ENCODE results near the gene PPM1L.
A peak's percentile ranks its signal among the peaks of the same experiment; 100 is the strongest.

Gene PPM1L

DNA sequence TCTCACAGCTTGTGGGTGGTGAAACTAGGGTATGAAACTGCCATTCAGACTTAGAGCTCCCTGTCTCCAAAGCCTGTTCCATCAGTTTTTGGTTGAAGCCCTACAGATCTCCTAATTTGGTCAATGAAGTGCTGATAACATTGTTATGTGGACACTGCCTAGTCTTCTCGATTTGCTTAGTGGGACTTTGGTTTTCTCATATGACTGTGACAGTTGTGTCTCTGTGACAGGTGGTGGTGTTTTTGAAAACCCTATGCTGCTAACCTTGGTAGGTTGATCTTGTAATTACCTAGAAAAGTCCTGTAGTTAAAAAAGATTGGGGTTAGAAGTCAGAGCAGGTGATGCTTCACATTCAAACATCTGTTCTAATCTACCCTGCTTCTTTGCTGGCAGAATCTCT, 9.2 kb downstream of the PPM1L start:
- DNase-seq = no peak

DNA sequence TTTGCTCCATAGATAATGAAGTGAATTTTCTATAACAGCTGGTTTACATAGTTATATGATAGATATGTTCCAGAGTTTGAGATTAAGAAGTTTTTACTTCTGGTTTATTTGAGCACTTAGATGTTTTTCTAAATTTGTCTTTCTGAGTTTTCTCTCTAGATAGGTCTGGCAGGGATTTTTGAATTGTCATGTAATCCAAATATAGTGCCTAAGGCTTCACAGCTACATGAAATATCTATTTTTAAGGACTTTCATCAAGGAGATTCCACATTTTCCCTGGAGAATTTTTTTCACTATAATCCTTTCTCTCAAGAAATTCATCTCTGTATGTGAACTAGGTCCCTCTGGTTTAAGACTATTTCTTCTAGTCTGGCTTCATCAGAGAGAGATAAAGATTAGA, 12.0 kb downstream of the PPM1L start:
- DNase-seq = no peak

DNA sequence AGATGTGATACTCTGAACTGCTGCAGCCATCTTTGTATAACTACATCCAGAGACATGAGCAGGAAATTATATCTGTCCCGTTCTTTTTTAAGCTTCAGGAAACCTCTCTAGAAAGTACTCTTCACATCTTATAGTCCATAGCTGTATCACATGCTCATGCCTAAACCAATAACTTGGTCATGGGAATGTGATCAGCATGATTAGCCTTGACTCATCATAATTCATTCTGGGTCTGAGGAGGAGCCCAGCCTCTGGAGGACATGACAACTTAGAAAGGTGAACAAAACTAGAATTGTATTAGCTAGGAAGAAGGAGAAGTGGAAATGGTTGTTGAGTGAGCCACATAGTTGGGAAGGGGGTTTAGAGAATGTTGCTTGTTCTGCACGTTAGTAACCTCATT, 12.9 kb downstream of the PPM1L start:
- no peak for DNase-seq

DNA sequence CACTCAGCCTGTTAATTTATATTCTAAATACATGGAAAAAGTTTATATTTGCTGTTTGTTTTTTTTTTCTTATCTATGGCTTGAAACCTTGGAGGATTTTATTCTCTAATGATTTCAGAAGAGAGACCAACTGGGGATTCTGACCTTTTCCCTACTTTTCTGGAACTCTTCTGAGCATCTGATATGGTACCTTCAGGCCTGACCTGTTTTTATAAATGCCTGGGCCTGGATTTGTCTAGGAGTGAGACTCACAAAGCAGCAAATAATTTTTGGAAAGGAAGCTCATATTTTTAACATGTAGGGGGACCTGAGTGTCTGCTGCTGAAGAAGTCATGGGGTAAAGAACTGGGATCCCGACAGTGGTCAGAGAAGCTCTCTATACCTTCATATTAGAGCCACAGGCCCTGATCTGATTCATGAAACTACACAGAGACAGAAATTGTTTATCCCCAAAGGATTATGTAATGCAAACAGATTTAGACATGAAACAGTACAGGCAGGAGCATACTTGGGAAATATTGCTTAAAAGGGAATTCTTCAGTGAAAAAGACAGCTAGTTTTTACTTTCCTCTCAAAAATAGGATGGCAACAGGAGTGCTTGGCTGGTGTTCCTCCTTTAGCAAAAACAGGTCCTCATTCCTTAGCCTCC, 15.9 kb downstream of the PPM1L start:
- no peak for DNase-seq

DNA sequence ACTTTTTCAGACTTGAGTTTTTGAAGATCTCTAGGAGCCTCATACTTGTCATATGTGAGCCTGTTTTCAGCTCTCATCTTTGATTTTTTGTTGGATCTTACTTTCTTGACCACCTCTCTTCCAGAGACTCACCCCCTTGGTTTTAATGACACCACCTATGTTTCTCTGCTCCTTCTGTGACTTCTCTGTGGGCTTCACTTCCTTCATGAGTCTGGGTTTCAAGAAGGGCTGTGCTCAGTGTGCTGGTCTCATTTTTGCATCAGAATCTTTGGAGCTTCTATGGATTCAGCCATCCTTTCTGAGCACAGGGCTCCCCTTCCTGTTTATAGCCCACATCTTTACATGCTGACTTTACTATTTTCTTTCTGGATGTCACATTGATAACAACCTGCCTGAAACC, 17.7 kb downstream of the PPM1L start:
- DNase-seq = no peak

DNA sequence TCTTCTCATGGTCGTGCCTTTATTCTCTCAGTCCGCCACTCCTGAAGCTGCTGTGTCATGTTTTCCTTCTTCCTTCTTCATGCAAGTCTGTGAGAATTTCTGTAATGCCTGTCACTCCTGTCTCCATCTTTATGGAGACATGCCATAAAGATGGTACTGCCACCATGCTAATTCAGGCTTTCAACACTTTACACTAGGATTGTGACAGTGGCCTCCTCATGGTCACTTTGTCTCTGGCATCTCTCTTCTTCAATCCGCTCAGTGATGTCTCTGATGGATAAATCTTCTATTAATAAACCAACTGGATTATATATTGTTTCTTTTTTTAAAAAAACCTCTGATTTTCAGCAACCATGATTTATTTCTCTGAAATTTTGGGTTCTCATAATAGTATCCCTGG, 18.1 kb downstream of the PPM1L start:
- DNase-seq = no peak

DNA sequence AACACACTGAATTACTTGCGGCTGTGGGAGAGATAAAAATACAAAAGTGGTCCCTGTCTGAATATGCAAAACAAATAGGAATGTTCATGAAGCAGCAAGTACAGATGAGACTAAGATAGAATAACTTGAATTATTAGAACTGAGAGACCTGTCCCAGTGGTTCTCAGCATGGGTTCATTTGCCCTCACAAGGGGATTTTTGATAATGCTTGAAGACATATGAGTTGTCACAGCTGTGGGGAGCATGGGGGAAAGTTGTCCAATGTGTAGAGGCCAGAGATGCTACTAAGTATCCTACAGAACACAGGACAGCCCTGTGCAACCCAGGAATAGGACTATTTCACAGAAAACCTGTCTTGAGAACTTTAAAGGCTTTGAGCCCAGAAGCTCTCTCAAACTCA, 22.4 kb downstream of the PPM1L start:
- DNase-seq = no peak

DNA sequence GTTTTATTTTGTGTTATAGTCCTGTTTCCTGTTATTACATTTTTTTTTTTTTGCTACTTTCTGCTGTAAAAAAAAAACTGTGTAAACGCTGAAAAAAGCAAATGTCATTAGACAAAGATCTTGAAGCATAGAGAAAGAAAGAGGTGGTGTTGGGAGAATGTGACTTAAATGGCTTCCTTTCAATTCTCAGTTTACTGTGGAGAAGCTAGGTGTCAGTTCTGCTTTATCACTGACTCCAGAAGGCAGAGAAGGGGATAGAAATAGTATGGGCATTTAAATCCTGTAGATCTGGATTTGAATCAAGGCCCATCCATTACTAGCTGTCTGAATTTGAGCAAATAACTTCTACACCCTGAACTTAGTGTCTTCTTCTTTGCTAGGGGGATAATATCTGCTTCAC, 23.0 kb downstream of the PPM1L start:
- no peak for DNase-seq

DNA sequence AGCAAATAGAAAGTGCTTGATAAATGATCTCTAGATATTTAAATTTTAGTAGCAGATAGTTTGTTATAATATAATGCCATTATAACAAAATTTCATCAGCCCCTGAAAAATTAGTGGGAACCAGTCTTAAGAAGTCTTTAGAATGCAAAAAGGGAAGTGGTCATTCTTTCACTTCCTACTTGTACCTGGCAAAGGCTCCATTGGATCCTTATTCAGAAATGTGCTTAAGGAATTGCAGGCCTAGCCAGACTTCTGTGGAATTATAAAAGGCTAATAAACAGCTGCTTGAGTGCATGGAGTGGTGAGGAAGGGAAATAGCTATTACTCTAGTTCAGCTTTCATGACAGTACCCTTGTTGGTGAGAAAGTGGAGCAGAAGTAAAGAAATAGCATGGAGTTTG, 24.2 kb downstream of the PPM1L start:
- DNase-seq = no peak

DNA sequence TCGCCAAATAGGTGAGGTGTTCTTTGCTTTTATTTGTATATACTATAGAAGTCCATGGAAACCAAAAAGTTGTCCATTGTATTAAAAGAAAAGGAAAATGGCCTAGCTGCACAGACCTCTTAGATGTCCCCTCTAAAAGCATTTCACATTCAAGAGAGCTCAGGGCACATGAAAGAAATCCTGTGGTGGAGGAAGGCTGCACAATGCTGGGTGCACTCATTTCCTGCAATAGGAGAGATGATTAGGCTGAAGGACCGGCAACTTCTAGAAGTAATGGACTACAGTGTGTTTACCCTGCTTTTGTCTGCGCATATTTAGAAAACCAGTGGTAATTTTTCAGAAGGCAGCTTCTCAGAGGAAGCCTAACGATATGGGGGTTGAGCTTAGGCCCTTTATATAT, 25.4 kb downstream of the PPM1L start:
- no peak for DNase-seq

DNA sequence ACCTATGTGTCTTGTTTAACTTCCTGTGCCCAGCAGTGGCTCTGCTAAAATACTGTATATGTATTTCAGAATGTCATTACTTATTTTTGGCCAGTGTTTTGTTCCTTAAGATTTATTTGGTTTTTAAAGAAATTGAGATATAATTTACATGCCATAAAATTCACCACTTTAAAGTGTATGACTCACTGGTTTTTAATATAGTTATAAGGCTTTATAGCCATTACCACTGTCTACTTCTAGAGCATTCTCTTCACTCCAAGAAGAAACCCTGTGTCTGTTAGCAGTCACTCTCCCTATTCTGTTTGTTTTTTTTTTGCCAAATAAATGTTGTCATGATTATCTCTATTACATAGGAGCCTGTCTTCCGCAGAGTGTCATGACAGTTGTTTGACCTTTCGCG, 25.8 kb downstream of the PPM1L start:
- no peak for DNase-seq

DNA sequence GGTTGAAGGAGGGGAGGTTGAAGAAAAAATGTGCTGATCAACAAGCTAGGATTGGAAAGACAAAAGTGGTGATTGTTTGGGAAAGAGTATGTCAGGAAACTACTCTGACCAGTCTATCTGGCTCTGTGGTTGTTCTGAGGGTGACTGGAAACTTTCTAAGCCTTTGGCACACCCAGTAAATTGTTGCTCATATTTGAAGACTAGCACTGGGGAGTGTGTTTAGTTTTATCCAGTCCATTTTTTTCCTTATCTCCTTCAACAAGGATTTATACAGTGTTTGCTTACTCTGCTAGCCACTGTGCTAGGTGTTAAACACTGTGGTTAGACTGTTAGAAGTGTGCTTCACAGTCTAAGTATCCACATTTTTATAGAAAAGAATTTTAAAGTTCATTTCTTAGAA, 28.8 kb downstream of the PPM1L start:
- DNase-seq = no peak

DNA sequence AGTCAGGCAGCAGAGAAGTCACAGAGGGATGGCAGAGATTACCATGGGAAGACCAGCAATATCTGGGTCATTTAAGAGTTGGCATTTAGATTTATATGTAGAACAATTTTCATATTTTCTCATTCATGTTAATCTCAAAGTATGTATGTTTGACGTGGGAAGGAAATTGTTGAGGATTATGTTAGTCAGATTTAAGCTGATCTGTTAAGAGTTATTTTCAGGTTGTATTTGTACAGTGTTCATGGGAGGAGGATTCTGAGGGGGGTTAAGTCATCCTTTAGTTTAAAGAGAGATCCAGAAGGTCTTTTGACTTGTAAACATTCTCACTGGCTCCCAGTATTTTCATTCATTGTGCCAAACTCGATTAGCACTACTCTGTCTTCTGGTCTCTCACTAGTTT, 34.7 kb downstream of the PPM1L start:
- DNase-seq = no peak

DNA sequence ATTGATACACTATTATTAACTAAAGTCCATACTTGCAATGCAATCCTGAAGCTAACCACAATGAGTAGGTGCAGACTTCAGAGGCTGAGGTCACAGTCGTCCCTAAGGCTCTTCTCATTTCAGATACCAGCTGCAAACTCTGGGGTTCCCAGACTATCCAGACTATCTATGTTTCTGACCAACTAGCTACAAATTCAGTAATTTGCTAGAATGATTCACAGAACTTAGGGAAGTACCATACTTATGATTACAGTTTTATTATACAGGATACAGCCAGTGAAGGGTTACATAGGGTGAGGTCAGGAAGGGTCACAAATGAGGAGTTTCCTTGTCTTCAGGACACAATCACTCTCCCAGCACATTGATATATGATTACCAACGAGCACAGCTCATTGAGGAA, 36.5 kb downstream of the PPM1L start:
- no peak for DNase-seq

DNA sequence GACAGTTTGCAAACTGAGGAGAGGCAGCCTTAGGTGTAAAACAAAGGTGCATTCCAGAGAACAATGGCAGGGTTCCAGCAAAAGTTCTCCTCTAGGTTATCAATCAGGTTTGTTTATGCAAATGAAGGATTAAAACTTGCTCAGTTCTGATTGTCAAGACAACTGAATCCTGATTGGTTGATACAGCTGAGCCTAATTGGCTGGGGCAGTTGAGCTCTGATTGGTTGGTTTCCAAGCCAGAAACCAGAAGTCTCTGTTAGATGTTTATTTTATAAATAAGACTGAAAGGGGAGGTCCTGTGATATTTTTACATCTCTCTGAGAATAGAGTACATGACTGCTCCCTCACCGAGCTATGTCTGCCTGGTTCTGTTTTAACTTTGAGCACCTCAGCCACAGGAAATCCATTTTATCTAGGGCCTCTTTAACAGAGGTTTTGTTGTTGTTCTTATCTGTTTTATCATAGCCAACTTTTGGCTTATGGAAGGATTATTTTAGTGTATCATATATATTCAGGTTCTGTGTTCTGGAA, 37.8 kb downstream of the PPM1L start:
- DNase-seq = no peak

DNA sequence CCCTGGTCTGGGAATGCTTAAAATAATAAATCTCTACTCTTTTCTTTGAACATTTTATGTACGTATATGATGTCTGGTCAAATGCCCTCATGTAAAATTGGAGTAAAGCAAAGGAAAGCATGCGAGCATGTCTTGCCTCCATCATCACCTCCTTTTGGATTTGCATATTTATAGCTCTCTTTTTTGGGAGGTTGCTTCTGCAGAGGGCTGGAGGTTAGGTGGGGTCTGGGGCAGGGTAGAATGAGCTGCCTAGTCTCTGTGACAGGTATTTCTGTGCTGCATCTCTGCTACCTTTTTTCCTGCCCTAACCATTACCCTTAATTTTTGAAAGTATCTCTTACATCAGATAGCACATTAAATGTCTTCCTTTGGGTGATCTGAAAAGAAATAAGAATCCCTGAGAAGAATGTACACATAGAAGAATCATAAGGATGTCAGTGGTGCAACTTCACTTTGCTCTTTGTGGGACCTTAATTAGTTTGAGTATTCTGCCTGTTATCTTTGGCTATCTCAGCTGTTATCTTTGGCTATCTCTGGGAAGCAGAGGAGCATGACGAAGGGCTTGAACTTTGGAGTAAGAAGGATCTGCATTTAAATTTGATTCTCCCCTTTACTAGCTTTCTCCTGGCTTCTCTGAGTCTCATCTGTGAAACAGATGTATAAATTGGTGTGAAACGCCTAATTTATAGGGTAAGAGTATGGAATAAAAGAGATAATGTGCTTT, 40.2 kb downstream of the PPM1L start:
- no peak for DNase-seq

DNA sequence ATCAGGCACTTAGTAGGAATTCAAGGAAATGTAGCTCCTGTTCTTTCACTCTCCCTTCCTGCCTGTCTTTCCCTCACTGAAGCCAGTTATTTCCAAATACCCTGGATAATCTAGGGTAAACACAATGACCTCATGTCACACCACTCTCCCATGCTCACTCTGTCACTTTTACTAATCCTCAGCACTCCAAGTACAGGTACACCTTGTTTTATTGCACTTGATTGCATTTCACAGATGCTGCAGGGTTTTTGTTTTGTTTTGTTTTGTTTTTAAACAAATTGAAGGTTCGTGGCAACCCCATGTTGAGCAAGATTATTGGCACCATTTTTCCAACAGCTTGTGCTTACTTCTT, 40.8 kb downstream of the PPM1L start:
- no peak for DNase-seq

DNA sequence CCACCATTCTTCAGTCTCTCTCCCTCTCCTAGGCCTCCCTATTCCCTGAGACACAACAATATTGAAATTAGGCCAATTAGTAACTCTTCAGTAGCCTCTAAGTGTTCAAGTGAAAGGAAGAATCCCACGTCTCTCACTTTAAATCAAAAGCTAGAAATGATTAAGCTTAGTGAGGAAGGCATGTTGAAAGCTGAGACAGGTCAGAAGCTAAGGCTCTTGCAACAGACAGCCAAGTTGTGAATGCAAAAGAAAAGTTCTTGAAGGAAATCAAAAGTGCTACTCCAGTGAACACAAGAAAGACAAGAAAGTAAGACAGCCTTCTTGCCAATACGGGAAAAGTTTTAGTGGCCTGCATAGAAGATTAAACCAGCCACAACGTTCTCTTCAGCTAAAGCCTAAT, 41.3 kb downstream of the PPM1L start:
- no peak for DNase-seq

DNA sequence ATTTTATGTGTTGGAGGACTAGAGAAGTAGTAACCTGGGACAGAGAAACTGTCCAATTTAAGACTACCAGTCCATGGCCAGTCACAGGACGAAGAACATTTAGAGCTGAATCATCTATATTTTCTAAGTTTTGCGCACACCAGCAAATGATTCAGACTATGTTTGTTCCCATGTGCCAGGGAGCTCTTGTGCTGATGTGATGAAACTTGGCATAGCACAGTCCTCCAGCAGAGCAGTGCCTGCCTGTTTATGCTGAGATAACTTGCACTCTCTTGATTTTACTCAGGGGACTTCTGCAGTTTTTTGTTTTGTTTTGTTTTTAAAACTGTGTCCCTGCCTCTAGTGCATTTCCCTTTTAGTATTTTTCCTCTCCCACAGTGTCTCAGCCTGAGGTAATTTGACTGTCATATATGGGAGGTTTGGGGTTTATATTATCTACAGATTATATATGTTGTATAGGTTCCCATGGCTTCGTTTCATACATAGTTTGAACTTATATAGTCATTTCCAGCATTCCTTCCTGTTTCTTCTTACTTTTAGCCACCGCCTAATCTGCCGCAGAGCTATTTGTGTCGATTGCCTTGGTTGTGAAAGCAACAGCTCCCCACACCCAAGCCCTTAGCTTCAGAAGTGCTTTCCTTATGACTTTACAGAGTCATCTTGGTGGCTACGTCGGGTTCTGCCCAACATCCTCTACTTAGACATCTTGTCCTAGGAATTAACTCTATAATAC, 45.5 kb downstream of the PPM1L start:
- no peak for DNase-seq

DNA sequence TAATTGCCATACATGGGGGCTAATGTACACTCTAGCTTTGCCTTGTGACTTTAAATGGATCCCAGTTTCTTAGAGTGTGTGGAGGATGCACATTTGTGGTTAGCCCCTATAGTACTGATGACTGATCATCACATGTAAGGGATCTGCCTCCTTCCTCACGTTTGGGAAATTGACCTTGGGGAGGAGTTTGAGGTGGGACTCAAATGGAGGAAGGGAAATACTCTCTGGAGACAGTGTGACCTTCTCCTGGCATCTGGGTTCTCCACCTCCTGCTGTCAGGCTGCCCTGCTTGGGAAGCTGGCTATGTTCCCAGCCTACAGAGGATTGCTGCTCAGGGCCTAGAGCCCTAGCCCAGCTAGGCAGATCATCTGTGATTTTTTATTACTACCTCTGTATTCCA, 48.7 kb downstream of the PPM1L start:
- peak; percentile 11 to 32 for DNase-seq

DNA sequence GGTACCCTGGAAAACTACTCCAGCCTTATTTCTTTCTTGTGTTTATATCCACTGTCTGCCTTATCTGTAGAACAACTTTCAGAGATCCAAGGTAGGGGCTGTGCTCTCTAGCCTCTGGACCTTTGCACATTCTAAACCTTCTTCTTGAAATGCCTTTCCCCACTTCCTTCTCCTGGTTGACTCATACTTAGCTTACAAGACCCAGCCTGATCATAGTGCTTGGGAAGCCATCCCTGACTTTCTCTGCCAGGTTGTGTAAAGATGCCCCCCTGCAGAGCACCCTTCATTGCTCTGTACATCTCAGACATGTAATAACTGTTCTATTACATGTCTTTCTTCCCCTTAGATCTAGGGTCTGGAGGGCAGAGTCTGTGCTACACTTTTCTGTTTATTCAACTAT, 50.1 kb downstream of the PPM1L start:
- DNase-seq = no peak

DNA sequence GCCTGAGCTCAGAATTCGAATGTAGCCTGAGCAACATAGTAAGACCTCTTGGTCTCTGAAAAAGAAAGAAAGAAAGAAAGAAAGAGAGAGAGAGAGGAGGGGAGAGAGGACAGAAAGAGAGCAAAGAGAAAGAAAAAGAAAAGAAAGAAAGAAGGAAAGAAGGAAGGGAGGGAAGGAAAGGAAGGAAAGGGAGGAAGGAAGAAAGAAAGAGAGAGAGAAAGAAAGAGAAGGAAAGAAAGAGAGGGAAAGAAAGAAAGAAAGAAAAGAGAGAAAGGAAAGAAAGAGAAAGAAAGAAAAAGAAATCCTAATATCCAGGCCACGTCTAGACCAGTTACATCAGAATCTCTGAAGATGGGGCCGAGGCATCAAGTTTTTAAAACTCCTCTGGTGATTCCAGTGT, 50.7 kb downstream of the PPM1L start:
- no peak for DNase-seq

DNA sequence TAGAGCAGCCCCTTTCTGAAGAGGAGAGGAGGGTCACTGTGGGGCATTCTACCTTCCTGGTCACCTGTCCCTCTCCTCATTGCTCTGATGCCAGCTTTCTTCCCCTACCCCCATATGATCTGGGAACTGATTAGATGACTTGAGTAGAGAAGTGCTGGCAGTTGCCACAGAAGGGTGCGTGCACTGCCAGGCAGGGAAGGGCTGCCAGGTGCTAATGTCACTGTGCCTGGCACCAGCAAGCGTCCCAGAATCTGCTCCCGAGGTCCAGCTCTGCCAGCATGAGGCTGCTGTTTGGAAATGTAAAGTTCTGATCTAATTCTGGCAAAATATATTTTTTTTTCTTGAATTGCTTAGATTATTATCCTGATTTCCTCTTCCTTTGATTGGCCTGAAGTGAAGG, 52.8 kb downstream of the PPM1L start:
- DNase-seq = no peak

DNA sequence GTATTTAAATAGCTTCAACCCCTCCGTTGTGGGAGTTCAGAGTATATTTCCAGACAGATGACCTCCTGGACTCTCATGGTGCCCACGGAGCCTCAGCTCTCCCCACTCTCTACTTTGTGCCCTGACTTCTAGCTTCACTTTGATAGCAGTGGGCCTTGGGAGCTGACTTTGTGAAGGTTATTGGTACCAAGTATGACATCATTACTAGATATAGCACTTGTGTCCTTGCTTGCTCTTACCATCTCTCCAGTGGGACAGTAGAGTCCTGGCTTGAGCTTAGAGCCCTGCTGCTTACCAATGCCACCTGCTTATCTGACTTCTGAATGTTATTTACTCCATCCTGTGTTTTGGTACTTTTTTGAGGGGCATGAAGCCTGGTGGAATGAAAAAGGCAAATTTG, 53.4 kb downstream of the PPM1L start:
- no peak for DNase-seq
